ENCODE data around the gene VPS51.
A peak's percentile ranks its signal among the peaks of the same experiment; 100 is the strongest.
"Not testable (repeated sequence)": the region's sequence is repeated elsewhere in the genome, so short reads cannot be mapped to it uniquely, and the experiment has no call there.

VPS51 gene

DNA sequence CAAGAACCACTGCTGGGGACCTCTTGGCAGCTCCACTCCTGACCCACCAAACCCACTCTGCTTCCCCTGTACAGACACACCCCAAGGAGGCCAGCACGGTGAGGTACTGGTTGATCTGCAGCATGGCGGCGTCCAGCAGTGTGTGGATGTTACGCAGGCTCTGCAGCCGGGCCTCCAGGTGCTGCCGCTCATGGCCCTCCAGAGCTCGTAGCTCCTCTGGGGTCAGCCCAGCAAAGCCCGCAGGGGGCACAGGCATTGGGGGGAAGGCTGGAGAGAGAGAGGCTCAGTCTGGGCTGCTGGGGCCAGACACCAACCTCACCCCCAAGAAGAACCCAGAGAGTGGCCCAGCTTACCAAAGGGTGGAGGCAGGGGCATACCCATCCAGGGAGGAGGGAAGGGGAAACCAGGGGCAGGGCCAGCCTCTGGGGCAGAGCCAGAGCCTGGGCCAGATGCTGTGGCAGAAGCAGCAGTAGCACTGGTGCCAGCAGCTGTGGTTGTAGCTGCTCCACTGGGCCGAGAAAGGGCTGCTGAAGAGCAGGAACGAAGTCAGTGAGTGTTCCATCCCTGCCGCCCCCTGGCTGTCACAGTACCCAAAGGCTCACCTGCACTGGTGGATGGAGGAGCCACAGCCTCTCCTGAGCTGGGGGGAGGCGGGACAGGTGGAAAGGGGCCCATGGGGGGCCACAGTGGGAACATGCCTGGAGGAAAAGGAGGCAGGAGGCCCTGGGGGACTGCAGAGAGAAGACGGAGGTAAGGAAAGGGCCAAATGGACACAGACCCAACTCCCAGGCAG is 33.8 kb downstream of the VPS51 start:
- DNase-seq (ENCODE audit: low read depth, low spot score) = no peak
- no peak overlapping the region for H3K4me3 ChIP-seq (ENCODE audit: low read length)

DNA sequence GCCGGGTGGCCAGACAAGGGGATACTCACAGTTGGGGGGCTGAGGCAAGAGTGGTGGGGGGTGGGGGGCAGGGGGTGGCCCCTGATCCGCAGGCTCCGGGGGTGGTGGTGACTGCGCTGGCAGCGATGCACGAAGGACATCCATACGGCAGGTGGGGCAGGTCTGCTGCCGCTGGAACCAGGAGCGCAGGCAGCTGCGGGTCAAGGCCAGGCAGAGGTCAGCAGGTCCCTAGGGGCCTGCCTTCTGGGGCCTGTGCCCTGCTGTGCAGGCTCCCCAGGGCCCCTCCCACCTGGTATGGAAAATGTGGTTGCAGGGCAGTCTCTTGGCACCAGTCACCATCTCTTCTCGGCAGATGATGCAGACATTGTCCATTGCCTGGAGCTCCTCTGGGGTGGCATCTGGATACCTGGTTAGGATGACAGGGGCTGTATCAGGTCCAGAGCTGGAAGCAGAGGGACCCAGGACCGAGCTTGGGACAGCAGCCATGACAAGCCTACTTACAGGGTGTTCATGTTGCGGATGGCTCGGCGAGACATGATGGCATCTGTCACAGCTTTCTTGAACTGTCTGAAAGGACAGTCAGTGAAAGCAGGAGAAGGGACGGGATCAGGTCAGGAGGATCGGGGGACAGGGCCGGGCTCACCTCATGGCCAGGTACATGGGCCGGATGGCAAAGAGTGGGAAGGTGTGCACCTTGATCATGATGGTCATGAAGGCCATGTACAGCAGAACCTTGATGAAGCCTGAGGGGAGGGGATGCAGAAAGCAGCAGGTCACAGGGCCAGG is 34.8 kb downstream of the VPS51 start:
- no peak overlapping the region for H3K4me3 ChIP-seq (ENCODE audit: low read length)
- no peak for DNase-seq (ENCODE audit: low read depth, low spot score)

DNA sequence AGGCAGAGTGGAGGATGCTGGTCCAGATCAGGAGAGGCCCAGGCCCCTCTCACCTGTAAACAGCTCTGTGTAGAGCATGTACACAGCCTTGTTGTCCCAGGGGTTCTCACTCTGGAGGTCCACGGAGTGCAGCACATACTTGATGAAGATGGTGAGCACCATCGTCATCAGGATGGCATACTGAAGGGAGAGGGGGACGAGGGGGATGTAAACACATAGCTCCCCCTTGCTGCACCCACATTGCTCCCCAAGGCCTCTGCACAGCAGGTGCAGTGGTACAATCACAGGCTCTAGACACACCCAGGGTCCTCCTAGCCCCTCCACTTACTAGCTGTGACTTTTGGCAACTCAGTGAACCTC is 35.4 kb downstream of the VPS51 start:
- DNase-seq (ENCODE audit: low read depth, low spot score) = no peak
- H3K4me3 ChIP-seq (ENCODE audit: low read length) = no peak overlapping the region

- no peak overlapping the region for H3K4me3 ChIP-seq (ENCODE audit: low read length)
Observed at GRCh38 chr11:65131895-65132237, 35.9 kb downstream of the VPS51 start.

GRCh38 chr11:65132238-65132987 is 36.4 kb downstream of the VPS51 start:
- H3K4me3 ChIP-seq (ENCODE audit: low read length) = no peak overlapping the region
- no peak for DNase-seq (ENCODE audit: low read depth, low spot score)

More at GRCh38 chr11:65131895-65132237, 35.9 kb downstream of the VPS51 start:
- no peak for DNase-seq (ENCODE audit: low read depth, low spot score)

- peak overlapping the region; percentile 88 for H3K4me3 ChIP-seq (ENCODE audit: low read length)
- DNase-seq (ENCODE audit: low read depth, low spot score) = no peak
Observed at GRCh38 chr11:65132988-65133700, 37.1 kb downstream of the VPS51 start.

DNA sequence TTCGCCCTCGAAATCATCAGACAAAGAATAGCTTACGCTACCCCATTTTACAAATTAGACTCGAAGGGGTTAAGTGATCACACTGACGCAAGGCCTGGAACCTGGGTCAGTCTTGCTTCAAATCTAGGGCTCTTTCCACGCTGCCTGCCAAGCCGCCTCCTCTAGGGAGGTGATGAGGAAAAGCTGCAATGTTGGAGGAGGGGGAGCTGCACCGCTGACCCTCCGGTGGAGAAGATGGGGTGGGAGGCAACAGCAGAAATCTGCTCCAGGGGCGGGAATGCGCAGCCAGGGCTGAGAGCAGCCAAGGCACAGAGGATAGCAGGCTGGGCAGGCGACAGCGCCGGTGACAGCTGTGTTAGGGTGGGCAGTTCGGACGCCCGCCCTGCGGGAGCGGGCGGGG is 37.7 kb downstream of the VPS51 start:
- DNase-seq (ENCODE audit: low read depth, low spot score) = no peak
- H3K4me3 ChIP-seq (ENCODE audit: low read length) = peak overlapping the region; percentile 88

- H3K4me3 ChIP-seq (ENCODE audit: low read length) = peak within 1 kb of the TSS; percentile 88
- peak; percentile 80 for DNase-seq (ENCODE audit: low read depth, low spot score)
Observed at GRCh38 chr11:65134240-65134951, 38.4 kb downstream of the VPS51 start, which contains the start of gene SYVN1. SYVN1 (minus strand) TSS chr11:65134519; CDS start chr11:65133601, 918 bp downstream.

GRCh38 chr11:65134952-65135632 is 39.1 kb downstream of the VPS51 start:
- DNase-seq (ENCODE audit: low read depth, low spot score) = peak; percentile 94
- peak overlapping the region; percentile 88 for H3K4me3 ChIP-seq (ENCODE audit: low read length)

GRCh38 chr11:65135633-65136145 is 39.7 kb downstream of the VPS51 start:
- DNase-seq (ENCODE audit: low read depth, low spot score) = no peak

GRCh38 chr11:65136515-65137096 is 40.6 kb downstream of the VPS51 start:
- DNase-seq (ENCODE audit: low read depth, low spot score) = no peak
- H3K4me3 ChIP-seq (ENCODE audit: low read length) = no peak overlapping the region

More at GRCh38 chr11:65135633-65136145, 39.7 kb downstream of the VPS51 start:
- peak overlapping the region; percentile 88 for H3K4me3 ChIP-seq (ENCODE audit: low read length)

DNA sequence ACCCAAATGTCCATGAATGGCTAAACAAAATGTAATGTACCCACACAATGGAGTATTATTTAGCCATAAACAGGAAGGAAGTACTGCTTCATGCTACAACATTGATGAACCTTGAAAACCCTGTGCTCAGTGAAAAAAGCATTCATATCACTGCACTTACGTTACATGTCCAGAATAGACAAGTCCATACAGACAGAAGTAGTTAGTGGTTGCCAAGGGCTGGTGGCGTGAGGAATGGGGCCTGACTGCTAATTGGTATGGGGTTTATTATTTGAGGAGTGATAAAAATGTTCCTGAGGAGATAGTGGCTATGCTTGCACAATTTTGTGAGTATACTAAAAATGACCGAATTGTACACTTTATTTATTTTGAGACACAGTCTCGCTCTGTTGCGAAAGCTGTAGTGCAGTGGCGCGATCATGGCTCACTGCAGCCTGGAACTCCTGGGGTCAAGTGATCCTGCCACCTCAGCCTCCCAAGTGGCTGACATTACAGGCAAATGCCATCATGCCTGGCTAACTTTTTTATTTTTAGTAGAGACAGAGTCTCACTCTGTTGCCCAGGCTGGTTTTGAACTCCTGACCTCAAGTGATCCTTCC is 46.0 kb downstream of the VPS51 start:
- no peak for DNase-seq (ENCODE audit: low read depth, low spot score)
- no peak overlapping the region for H3K4me3 ChIP-seq (ENCODE audit: low read length)

- H3K4me3 ChIP-seq (ENCODE audit: low read length) = no peak overlapping the region
- DNase-seq (ENCODE audit: low read depth, low spot score) = no peak
Observed at GRCh38 chr11:65147352-65148075, 51.5 kb downstream of the VPS51 start.

- H3K4me3 ChIP-seq (ENCODE audit: low read length) = no peak overlapping the region
- no peak for DNase-seq (ENCODE audit: low read depth, low spot score)
Observed at GRCh38 chr11:65148657-65149056, 52.6 kb downstream of the VPS51 start.

DNA sequence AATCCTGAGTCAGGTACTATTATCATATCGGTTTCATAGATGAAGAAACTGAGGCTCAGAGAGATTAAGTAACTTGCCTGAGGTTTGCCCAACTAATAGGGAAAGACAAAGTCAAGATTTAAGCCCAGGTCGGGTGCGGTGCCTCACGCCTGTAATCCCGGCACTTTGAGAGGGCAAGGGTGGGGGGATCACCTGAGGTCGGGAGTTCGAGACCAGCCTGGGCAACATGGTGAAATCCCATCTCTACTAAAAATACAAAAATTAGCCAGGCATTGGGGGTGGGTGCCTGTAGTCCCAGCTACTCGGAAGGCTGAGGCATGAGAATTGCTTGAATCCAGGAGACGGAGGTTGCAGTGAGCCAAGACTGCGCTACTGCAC is 54.1 kb downstream of the VPS51 start:
- not testable (repeated sequence) for DNase-seq (ENCODE audit: low read depth, low spot score); H3K4me3 ChIP-seq (ENCODE audit: low read length)

DNA sequence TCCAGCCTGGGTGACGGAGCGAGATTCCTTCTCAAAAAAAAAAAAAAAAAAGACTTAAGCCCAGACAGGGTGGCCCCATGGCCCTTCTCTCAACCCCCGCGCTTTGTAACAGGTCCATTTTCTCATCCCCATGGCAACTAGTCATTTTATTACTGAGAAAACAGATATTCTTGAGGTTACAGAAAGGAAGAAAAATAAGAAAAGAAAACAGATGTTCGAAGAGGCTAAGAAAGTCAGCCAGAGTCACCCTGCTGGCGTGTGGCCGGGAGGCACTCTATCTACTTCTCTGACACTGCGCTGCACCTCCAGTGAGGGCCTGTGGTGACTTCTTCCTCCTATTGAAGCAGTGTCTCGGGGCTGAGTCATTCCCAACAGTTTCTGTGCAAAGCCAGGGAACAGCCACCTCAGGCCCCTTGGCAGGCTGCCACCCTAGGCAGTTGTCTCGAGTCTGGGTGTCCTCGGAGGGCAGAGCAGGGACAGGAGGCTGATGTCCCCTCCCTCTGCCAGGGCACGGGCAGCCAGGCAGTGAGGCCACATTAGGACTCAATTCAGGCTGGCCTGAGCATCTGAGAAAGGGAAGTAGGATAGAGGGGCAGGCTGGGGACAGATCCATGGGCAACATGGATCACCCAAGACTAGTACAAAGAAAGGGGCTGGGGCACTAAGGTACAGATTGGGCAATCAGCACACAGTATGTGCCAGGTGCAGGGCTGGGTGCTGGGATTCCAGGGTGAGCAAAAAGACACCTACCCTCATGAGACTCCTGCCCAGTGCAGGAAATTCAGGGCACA is 54.7 kb downstream of the VPS51 start:
- no peak for DNase-seq (ENCODE audit: low read depth, low spot score)
- H3K4me3 ChIP-seq (ENCODE audit: low read length) = no peak overlapping the region
